NT2/D1 (cell line): ENCODE results near the gene MCM7.
A peak's percentile ranks its signal among the peaks of the same experiment; 100 is the strongest.

Experiments
- DNase-seq: peaks from one replicate; pipeline ENCODE4 v3.0.0-alpha.2; 2011; ENCODE audit warnings: low read depth, low spot score
- H3K27me3 ChIP-seq: 2 replicates; pipeline ENCODE4 v1.6.0; 2011; ENCODE audit warnings: mild to moderate bottlenecking; ENCODE audit not compliant: insufficient read length, insufficient read depth
- H3K36me3 ChIP-seq: 2 replicates; pipeline ENCODE4 v1.6.1; 2011; ENCODE audit warnings: mild to moderate bottlenecking, low read length, mixed read lengths; ENCODE audit not compliant: insufficient read depth, insufficient read length
- H3K4me1 ChIP-seq: 2 replicates; pipeline ENCODE4 v1.5.1; 2011; ENCODE audit not compliant: insufficient read depth, insufficient read length
- H3K4me3 ChIP-seq: 2 replicates; pipeline ENCODE4 v1.5.1; 2011; ENCODE audit warnings: low read depth; ENCODE audit not compliant: insufficient read length
- H3K9ac ChIP-seq: 2 replicates; pipeline ENCODE4 v1.6.0; 2011; ENCODE audit warnings: low read depth; ENCODE audit not compliant: insufficient read length
- H3K9me3 ChIP-seq: 2 replicates; pipeline ENCODE4 v1.5.1; 2011; ENCODE audit warnings: mild to moderate bottlenecking, low read length; ENCODE audit not compliant: insufficient read depth
- SUZ12 ChIP-seq: IDR thresholded peaks from 2 replicates; pipeline ENCODE4 v1.6.1; 2011; ENCODE audit not compliant: insufficient read length, insufficient read depth; ENCODE audit errors: extremely low read depth
- YY1 ChIP-seq: IDR thresholded peaks from 2 replicates; pipeline ENCODE4 v1.6.1; 2011; ENCODE audit not compliant: insufficient read length, insufficient read depth
- ZNF274 ChIP-seq: IDR thresholded peaks from 2 replicates; pipeline ENCODE4 v1.6.1; 2011; ENCODE audit warnings: mild to moderate bottlenecking, low read depth, low read length

Gene MCM7

DNA sequence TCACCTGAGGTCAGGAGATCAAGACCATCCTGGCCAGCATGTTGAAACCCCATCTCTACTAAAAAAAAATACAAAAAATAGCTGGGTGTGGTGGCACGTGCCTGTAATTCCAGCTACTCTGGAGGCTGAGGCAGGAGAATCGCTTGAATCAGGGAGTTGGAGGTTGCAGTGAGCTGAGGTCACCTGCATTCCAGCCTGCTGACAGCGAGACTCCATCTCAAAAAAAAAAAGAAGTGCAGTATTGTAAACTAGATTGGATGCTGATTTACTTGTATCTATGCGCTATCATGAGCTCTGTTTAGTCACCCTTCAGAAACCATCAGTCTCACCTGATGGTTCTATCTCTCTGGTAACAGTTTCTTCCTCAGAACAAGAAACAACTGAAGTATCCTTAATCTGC lies 37.8 kb downstream of the MCM7 start:
- peaks cover 63% of the 10 kb centered on the region for H3K36me3 ChIP-seq
- no peaks in the 10 kb centered on the region for H3K9me3 ChIP-seq
- H3K4me1 ChIP-seq = no peaks in the 10 kb centered on the region
- no peak overlapping the region for H3K9ac ChIP-seq
- TF ChIP-seq YY1 (no peak), SUZ12 (no peak), ZNF274 (no peak)
- no peak for DNase-seq
- H3K4me3 ChIP-seq = no peak overlapping the region
- H3K27me3 ChIP-seq = no peaks in the 10 kb centered on the region

DNA sequence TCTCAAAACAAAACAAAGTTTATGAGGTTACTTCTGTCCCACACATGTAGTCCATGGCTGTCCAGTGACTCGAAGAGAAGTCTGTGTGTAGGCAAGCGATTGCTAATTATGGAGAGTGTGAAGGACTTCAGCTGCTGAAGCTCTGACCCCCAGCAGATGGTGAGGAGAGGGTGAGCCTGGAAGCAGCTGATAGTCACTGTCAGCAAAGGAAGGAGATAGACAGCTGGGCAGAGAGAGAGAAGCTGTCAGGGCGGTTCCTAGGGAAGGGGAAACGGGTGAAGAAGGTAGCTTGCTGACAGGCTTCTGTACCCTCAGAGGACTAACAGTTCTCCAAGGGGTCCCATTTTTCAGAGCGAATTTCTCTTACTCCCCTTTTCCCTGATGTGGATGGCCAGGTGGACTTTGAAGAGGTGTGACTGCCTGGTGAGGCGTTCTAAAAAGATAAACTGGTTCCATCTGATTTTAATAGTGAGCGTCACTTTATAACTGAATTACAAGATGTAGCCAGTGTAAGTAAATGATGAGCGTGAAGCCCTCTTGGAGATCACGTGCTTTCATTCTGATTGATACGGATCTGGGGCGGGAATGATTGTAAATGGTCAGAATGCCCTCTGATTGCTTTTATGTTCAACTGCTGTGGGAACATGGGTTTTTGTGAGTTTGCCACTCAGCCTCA lies 39.5 kb downstream of the MCM7 start:
- H3K4me1 ChIP-seq = no peaks in the 10 kb centered on the region
- peaks cover 71% of the 10 kb centered on the region for H3K36me3 ChIP-seq
- TF ChIP-seq ZNF274 (no peak), SUZ12 (no peak), YY1 (no peak)
- no peak overlapping the region for H3K9ac ChIP-seq
- DNase-seq = no peak
- H3K4me3 ChIP-seq = no peak overlapping the region
- no peaks in the 10 kb centered on the region for H3K9me3 ChIP-seq
- H3K27me3 ChIP-seq = no peaks in the 10 kb centered on the region

- H3K9me3 ChIP-seq = no peaks in the 10 kb centered on the region
- no peaks in the 10 kb centered on the region for H3K4me1 ChIP-seq
- no peak overlapping the region for H3K4me3 ChIP-seq
- no peaks in the 10 kb centered on the region for H3K27me3 ChIP-seq
- H3K36me3 ChIP-seq = peaks cover 52% of the 10 kb centered on the region
- TF ChIP-seq YY1 (no peak), ZNF274 (no peak), SUZ12 (no peak)
- DNase-seq = no peak
- no peak overlapping the region for H3K9ac ChIP-seq
Measured at GRCh38 chr7:100059251-100059739, 41.9 kb downstream of the MCM7 start.

DNA sequence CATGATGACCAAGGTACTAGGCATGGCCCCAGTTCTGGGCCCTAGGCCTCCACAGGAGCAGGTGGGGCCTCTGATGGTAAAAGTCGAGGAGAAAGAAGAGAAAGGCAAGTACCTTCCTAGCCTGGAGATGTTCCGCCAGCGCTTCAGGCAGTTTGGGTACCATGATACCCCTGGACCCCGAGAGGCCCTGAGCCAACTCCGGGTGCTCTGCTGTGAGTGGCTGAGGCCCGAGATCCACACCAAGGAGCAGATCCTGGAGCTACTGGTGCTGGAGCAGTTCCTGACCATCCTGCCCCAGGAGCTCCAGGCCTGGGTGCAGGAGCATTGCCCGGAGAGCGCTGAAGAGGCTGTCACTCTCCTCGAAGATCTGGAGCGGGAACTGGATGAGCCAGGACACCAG lies 44.2 kb downstream of the MCM7 start:
- Histone ChIP-seq H3K4me3 (no peak overlapping the region), H3K9me3 (no peaks in the 10 kb centered on the region), H3K9ac (no peak overlapping the region), H3K36me3 (peaks cover 43% of the 10 kb centered on the region), H3K4me1 (no peaks in the 10 kb centered on the region), H3K27me3 (no peaks in the 10 kb centered on the region)
- TF ChIP-seq SUZ12 = no peak
- TF ChIP-seq YY1 = no peak
- TF ChIP-seq ZNF274 = no peak
- DNase-seq = no peak

GRCh38 chr7:100053215-100053614 lies 48.0 kb downstream of the MCM7 start:
- no peak for DNase-seq
- no peak for TF ChIP-seq SUZ12
- H3K4me3 ChIP-seq = no peak overlapping the region
- H3K4me1 ChIP-seq = peaks cover 2% of the 10 kb centered on the region
- H3K9ac ChIP-seq = no peak overlapping the region
- no peaks in the 10 kb centered on the region for H3K27me3 ChIP-seq
- H3K36me3 ChIP-seq = peaks cover 26% of the 10 kb centered on the region
- H3K9me3 ChIP-seq = no peaks in the 10 kb centered on the region

DNA sequence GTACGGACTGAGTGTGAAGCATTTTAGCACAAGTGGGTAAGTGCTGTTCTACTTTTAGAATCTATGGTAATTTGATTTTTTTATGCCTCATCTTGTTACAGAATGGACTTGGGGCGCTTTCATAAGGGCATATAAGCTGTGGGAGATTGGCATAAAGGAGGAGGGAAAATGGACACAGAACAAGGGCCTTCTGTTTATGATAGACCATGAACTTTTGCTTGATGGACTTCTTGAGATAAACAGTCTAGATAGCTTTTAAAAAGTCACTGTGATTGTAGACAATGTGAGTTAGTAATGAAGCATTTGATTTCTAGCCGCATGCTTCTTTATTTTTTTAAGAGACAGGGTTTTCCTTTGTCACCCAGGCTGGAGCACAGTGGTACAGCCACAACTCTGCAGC lies 49.6 kb downstream of the MCM7 start:
- TF ChIP-seq ZNF274 = no peak
- no peak for TF ChIP-seq YY1
- Histone ChIP-seq H3K4me3 (no peak overlapping the region), H3K9ac (no peak overlapping the region), H3K4me1 (peaks cover 2% of the 10 kb centered on the region), H3K36me3 (peaks cover 12% of the 10 kb centered on the region), H3K9me3 (no peaks in the 10 kb centered on the region), H3K27me3 (no peaks in the 10 kb centered on the region)
- DNase-seq = no peak

DNA sequence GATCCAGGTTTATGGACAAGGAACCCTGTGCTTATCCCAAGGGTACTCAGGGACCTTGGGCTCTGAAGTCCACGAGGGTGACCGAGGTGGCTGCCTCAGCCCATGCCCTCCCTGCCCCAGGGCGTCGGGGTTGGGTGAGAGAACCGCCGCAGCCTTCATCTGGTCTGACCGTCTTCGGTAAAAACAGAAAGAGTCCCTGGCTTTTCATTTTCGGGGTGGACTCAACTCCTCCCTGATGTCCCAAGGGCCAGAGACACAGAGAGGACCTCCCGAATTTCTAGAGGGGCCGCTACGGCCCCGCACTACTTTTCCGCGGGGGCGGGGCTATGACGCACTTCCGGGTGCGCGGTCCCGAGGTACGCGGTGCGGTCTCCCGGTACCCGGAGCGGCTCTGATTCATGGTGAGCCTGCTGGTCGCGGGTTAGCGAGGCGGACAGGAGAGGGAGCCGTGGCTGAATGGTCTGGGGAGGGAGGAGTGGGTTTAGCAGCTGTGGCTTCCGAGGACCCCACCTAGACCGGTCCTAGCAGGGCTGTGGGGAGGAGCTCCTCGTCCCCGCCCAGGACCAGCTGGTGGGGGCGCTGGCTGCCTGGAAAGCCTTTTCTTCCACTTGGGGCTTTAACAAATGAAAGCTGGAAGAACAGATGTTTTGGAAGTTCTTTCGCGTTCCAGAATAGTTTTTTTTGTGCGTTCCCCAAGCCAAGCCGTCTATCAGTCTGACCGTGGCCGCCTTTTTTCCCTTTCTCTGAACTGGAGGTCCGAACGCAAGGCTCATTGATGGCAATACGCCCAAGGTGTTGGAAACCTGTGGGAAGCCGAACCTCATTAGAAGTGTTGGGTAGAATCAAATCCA lies 51.5 kb downstream of the MCM7 start, which contains the start of gene ZSCAN21:
Gene ZSCAN21, plus strand, starts transcription at position 334 of the 851 bp plus-strand sequence. CDS start 7,233 bp downstream, outside the sequence.
- Histone ChIP-seq H3K36me3 (peaks cover 12% of the 10 kb centered on the region), H3K9ac (peak within 1 kb of the TSS; percentile 90), H3K4me3 (peak within 1 kb of the TSS; percentile 89), H3K9me3 (no peaks in the 10 kb centered on the region), H3K4me1 (peaks cover 2% of the 10 kb centered on the region), H3K27me3 (no peaks in the 10 kb centered on the region)
- DNase-seq = peak; percentile 77
- no peak for TF ChIP-seq YY1
- no peak for TF ChIP-seq SUZ12
- TF ChIP-seq ZNF274 = no peak
